HG03354 (cell line): ENCODE measurements around the gene DHX32.
"Not testable (repeated sequence)": the region's sequence is repeated elsewhere in the genome, so short reads cannot be mapped to it uniquely, and the experiment has no call there.

Experiments used
- ATAC-seq: cut with Tn5 transposase; IDR thresholded peaks from one replicate; pipeline ENCODE4 v1.9.1; 2021; ENCODE audit warnings: mild to moderate bottlenecking; ENCODE audit not compliant: unreplicated experiment, poor library complexity, severe bottlenecking

The DHX32 gene

DNA sequence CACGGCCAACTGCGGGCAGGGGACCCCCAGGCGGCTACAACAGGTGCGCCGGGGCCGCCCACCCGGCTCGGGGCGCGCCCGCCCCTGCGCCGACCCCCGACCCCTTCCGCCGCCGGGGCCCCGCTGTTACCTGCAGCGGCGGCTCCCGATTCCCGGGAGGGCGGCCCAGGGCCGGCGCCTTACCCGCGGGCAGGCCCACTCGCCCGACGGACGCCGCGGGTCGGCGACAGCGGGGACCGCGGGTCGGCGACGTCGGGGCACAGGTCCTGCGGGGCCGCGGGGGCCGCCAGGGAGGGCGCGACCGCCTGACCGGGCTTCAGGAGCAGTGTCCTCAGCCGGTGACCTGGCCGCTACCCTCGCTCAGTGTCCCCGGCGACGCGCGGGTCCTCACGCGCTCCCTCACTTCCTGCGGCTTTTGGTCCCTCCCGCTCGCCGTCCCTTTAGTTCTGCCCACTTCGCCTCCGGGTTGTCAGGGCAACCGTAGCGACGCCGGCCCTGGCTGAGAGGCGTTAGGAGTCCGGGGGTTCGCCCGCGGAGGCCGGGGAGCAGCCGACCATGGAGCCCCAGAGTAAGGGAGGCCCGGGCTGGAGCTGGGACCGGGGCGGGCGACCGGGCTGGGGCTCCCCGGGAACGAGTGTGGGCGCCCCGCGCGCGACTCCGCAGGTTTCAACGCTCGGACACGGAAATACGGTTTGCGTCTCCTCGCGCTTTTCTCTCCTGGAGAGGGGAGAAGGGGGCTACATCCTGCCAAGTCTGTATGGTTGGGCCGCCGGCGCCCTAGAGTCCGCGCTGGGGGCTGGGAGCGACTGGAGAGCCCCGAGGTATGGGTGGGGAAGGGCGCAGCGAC, 15.2 kb upstream of the DHX32 start, which contains the start of gene FANK1:
FANK1 (plus strand) TSS at position 477 of the 847 bp plus-strand sequence; CDS start at position 556, 79 bp downstream.
- peak; percentile 89 for ATAC-seq

DNA sequence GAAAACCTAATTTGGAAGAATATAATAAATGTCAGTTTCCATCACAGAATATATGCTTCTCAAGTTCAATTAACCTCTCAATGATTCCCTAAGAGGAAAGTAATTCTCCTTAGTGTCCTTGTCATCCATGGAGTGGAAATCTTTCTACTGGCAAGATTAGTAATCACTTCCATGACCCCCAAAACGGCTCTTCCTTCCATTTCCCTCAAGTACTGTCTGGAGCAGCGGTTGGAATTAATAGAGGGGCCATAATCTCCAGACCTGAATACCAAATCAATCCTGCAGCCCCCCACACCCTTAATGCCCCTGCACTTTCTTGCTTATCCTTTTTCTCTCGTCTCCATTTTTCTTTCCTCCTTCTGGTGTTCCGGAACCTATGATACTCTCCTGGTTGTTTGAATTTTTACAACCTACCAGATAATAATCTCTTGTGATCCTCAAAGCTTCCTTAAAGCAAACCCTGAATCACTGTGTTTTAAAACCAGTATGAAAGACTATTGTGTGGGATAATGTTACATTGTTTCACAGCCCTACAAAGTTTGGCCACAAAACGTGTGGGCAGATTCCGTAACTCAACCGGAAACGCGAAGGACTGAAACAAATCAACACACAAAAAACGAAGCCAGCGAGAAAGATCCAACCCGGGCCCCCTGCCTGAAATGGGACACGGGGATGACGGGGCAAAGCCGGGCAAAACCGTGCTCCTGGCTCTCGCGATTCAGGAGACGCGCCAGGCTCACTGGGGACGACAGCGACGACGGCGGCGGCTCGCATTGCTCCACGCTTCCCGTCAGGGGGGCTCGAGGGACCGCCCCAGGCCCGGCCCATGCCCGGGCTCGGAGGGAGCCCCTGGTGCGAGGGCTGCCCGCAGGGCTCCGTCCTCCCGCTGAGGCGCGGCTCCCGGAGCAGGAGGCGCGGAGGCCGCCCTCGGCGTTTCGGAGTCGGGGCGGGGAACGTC, 14.3 kb upstream of the DHX32 start:
- peak; percentile 57 for ATAC-seq

DNA sequence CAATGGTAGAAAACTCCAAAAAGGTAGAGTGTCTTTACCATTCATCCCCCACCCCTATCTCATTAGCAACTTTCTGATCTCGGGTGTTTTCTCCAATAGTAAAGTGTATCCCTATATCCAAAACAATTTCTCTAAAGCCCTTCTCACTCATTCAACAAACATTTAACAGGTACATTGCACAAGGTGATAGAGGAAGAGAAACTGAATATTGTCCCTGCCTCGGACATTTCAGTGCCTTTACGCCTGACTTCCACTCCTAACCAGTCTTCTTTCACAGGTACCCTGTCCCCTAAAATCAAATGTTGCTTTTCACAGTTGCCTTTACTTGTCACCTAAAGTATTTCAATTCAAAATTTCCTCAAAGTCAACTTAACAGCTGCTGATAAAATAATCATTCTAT, 13.1 kb upstream of the DHX32 start:
- ATAC-seq: not testable (repeated sequence)

DNA sequence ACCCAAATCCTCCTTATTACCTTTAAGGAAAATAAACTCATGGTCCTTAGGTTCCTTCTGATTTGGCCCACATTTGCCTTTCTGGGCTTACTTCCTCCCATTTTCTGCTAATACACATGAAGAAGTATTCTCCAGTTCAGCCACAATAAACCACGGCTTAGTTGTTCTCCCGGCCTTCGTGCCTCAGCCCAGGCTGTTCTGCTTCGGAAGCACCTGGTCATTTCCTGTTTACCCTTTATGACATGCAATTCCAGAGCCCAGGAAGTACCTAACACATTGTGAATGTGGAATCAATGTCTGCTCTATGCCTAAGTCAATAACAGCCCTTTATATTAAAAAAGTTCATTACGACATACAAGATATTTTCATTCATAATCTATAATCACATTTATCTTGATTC, 11.3 kb upstream of the DHX32 start:
- not testable (repeated sequence) for ATAC-seq

DNA sequence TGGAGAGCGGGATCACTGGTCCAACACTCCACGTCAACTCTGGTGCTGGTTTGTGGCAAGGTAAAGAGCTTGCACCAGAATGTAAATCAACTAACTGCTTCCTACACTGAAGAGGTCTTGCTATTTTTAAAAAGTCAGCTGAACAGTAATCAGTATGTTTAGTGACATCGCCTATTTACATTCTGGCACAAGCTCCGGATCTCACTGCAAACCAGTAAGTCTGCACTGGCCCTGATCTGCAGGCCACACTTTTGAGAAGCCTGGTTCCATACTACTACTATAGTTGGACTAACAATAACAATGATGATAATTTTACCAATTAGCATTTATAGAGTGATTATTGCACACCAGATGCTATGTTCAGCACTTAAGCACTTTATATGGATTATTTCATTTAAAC, 8.3 kb upstream of the DHX32 start:
- ATAC-seq: not testable (repeated sequence)

DNA sequence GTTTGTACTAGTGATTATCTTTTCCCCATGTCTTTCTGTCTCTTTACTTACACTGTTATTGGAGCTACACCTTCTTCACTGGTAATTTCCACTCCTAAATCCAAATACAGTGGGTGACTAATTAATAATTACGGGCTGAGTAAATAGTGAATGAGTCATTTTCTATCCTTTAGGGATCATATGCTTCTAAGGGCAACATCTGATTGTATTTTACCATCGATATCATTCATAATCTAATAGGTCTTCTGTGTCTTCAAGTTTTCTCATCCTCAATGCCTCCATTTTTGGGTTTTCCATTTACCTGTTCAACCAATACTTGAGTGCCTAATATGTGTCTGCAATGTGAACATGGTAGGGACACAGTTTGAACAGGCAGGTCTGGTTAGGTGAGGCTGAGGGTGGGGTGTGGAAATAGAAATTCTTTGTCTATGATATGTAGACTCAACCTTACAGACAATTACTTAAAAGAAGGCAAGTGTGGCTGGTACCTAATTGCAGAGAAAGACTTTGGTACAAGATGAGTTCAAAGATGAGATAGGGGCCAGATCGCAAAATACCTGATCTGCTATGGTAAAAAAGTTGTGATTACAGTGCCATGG, 5.9 kb upstream of the DHX32 start:
- no peak for ATAC-seq

DNA sequence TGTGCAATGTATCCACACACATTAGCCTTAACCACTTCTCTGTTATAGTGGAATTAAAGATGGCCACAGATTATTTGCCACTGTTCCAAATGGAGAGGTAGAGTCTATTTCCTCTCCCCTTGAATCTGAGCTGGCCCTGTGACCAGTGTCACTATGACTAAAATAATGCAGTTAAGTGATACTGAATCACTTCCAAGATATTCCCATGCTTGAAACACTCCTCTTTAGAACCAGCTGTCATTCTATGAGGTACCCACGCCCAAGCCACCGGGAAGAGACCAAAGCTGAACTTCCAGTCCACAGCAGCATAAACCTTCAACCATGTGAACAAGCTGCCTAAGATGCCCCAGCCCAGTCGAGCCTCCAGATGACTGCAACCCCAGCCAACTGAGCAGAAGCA, 2.1 kb upstream of the DHX32 start:
- no peak for ATAC-seq

DNA sequence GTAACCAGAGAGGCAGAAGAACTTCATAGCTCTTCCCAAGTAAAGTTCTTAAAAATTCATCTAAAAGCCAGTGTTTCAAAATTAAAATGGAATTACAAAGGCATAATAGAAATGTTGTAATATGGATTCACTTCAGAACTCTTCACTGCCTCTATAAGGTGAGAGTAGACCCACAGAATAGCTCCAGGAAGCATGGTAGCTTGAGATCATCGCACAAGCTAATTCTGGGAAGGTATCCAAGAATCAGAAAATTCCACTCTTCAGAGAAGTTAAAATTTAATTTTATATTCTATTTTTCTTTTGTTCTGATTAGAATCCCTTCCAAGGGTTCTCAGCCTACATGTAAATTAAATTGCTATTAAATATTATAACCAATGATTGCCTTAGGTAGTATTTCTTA, 1.5 kb upstream of the DHX32 start:
- ATAC-seq: no peak

DNA sequence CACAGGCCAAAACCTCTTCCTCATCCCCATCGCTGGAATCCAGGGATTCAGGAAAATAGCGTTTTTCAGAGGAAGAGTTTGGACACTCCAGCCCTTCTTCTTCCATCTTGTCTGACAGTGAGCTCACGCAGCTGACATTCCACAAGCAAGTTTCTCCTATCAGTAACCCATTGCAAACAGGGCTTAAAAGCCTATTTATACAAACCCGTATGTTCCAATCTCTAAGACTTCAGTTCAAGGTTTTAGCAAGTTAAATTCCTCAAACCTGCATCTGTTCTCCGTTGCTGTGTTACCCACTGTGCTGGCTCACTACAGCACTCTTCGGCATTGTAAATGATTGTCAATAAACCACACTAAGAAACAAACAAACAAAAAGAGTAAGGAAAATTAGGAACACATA, 373 bp downstream of the DHX32 start:
- ATAC-seq: no peak

DNA sequence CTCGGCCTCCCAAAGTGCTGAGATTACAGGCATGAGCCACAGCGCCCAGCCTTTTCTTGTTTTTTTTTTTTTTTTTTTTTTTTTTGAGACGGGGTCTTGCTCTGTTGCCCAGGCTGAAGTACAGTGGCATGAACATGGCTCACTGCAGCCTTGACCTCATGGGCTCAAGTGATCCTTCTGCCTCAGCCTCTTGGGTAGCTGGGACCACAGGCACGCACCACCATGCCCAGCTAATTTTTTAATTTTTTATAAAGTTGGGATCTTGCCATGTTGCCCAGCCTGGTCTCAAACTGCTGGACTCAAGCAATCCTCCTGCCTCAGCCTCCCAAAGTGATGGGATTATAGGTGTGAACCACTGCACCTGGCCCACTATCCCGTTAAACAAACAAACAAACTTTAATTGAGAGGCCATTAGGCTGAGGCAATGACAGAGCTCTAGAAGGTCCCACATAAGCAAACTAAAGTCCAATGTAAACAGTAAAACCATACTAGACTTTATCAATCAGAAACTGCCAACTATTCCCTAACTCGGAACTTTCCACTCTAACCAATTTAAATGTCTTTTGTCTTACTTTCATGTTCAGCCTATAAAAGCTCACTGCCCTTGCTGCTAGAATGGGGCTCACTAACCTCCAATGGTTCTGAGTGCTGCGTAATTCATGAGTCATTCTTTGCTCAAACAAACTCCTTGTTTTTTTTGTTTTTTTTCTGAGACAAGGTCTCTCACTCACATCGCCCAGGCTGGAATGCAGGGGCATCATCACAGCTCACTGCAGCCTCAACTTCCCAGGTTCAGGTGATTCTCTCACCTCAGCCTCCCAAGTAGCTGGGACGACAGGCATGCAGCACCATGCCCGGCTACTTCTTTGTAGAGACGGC, 1.9 kb downstream of the DHX32 start:
- no peak for ATAC-seq

DNA sequence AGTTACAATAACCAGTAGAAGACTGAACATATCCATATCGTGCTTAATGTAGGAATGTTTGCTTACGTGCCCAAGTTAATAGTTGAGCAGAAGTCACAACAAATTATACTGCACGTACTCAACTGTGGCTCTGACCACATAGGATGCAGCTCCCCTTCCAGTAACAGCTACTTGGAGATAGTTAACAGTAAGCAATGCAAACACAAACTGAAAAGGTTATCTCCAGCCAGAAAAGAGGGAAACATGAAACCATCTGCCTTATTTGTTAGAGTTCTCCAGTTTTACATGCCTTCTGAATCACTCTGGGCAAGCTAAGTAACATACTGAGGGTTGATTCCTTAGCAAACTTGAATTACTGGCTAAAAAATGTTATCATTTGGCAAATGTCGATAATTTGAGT, 9.8 kb downstream of the DHX32 start:
- ATAC-seq: no peak

DNA sequence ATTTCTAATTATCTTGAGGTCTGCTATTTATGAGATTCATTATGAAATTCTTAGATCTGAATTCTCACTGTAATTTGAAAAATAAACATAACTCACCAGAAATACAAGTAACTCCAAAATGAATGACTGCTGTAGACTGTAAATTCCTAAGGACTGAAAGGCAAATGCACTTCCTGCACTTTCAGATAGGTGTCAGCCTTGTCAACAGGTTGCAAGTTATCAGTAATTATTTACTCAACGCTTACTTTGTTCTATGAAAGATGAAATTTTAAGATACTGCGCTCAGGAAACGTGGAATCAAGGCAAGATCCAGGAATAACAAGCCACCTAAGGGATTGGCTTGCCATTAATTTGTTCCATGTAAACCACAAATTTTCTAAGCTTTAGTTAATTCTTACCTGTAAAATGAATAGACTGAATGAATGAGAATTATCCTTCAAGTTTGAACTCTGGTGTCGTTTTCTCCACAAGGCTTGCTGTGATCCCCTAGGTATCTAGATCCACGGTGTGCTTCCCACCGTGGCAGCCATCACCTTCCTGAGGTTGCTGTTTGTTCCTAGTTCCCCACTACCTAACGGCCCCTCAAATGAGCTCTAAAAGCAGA, 12.6 kb downstream of the DHX32 start:
- no peak for ATAC-seq

DNA sequence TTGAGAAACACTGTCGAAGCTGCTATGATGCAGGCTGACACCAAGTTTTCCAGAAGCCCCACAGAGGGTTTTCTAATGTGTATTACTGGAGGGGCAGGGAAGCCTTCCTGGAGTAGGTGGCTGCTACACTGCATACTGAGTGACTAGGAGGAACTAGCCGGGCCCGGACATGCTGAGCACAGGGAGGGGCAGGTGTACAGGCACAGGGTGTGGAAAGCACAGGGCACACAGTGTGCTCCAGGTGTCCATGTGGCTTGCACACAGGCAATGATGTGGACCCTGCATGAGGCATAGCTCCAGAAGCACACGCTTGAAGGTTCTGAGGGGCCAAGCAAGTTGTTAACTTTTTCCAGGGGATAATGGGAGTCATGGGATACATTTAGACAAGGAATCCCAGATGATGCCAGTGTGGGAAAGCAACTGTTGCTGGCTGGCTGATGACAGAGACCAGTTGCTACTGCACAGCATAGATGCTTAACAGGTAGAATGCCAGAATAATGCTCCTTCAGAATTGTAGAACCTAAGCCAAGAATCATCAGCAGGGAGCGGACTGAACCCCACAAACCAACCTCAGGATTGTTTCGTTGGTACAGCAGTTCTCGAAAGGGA, 14.6 kb downstream of the DHX32 start:
- ATAC-seq: no peak

DNA sequence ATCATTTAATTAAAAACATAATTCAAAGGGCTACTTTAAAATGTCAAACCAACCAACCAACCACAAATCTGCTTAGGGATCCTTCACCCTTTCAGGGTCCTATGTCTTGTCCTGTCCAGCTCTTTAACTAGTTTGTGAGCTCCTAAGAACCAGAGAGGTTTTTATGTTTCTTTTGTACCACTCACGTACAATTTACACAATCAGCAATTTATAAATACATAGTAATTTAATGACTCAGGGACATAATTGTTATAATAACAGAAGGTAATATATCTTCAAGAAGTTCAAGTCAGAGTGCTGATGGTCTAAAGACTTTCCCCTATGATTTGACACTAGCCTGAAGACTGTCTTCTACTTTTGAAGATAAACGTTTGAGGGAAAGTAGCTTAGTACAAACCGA, 16.0 kb downstream of the DHX32 start:
- ATAC-seq: no peak

DNA sequence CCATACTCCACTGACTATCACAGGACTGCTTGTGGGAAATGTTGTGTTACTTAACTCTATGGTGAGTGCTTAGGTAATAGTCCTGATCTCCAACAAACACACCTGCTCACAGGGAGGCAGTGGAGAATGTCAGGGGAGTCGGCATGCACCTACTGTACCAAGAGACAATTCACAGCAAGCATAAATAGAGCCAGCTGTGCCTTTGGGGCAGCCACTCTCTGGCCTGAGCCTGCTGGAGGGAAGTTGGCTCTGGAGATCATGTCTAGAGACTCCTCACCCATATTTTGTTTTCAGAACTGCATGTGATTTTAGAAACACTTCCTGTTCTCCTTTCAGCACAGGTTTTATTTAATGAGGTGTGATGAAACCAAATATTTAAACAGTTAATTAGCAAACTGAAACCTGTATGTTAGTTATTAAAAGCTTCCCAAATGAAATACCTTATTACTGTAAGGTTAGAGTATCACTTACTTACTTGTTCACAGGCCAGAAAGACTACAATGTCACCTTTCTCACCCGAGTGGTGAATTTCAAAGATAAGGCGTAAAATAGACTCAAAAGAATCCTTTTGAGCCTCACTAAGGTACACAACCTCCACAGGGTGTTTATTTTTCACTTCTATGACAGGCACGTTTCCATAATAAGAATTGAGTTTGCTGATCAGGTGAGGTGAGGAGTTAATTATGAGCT, 21.8 kb downstream of the DHX32 start:
- no peak for ATAC-seq

DNA sequence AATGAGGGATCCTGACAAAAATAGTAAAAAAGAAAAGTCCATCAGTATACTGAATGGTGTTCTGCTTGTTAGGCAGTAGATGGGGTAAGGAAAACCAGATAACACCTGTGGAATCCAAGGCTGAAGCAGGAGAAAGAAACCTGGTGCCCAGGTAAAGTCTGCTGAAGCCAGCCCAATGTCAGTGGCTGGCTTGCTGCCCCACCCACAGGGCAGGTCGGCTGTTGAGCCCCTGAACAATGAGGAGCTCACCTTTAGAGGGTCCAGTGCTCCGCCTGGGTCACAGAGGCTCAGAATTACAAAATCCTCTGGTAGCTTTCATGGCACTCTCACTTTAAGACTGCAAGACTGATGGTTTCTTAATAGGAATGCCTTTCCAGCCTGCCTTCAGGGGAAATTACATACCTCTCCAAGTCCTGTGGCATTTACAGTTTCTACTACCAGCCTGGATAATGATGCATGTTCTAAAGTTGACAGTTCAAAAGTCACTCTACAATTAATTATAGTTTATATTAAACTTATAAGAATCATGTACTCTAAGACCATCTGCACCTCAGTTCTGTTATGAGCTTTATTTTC, 23.8 kb downstream of the DHX32 start:
- ATAC-seq: no peak

DNA sequence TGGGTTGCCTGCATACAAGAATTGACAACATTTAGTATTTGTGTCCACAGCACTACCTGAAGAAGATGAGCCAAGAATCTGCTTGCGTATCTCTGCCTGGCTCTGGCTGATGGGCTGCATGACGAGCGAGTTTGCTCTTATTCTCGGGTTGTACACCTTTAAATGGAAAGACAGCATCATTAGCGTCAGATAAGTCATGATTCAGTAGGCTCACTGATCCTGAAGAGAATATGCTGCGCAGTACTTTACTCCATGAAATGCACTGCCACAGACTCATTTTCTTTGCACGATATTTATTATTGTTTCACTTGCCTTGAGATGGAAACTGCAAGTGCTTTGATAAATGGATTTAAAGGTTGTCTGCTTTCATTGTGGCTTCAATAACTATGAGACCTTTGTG, 28.6 kb downstream of the DHX32 start:
- ATAC-seq: no peak
